ENCODE data around the gene ACTG1.

Gene ACTG1

GRCh38 chr17:81556175-81556691, 43.6 kb upstream of the ACTG1 start:
- DNase-seq (ENCODE audit: low read depth in 2 of 2), result peak in 1 of 2 donors; percentile 55
- H3K4me3 ChIP-seq (replicated peaks in 1 of 2; ENCODE audit: low read depth in 2 of 2, low read length in 2 of 2), result no peak overlapping the region
- TF ChIP-seq CTCF (IDR thresholded peaks at IDR 0.05; ENCODE audit: low read depth, low read length), result no peak

- no peak for TF ChIP-seq CTCF (IDR thresholded peaks at IDR 0.05; ENCODE audit: low read depth, low read length)
- peak overlapping the region; percentile 7 to 90 for H3K4me3 ChIP-seq (replicated peaks in 1 of 2; ENCODE audit: low read depth in 2 of 2, low read length in 2 of 2)
- peak; percentile 93 to 97 for DNase-seq (ENCODE audit: low read depth in 2 of 2)
These were observed 41.1 kb upstream of the ACTG1 start for GRCh38 chr17:81553616-81554181.

GRCh38 chr17:81553018-81553615, 40.5 kb upstream of the ACTG1 start:
- TF ChIP-seq CTCF (IDR thresholded peaks at IDR 0.05; ENCODE audit: low read depth, low read length), result no peak
- peak; percentile 83 to 84 for DNase-seq (ENCODE audit: low read depth in 2 of 2)
- peak overlapping the region; percentile 90 to 92 for H3K4me3 ChIP-seq (replicated peaks in 1 of 2; ENCODE audit: low read depth in 2 of 2, low read length in 2 of 2)

GRCh38 chr17:81552244-81553017, 39.8 kb upstream of the ACTG1 start, which contains the start of gene FAAP100:
Gene FAAP100, minus strand, starts transcription at chr17:81552353. Its CDS starts 23 bp downstream, at chr17:81552330.
- DNase-seq (ENCODE audit: low read depth in 2 of 2), result peak; percentile 78 to 81
- no peak for TF ChIP-seq CTCF (IDR thresholded peaks at IDR 0.05; ENCODE audit: low read depth, low read length)
- peak within 1 kb of the TSS; percentile 90 to 92 for H3K4me3 ChIP-seq (replicated peaks in 1 of 2; ENCODE audit: low read depth in 2 of 2, low read length in 2 of 2)

- peak overlapping the region; percentile 84 to 92 for H3K4me3 ChIP-seq (replicated peaks in 1 of 2; ENCODE audit: low read depth in 2 of 2, low read length in 2 of 2)
- DNase-seq (ENCODE audit: low read depth in 2 of 2), result no peak
- TF ChIP-seq CTCF (IDR thresholded peaks at IDR 0.05; ENCODE audit: low read depth, low read length), result no peak
These were observed 39.1 kb upstream of the ACTG1 start for GRCh38 chr17:81551458-81552243.

- DNase-seq (ENCODE audit: low read depth in 2 of 2), result no peak
- no peak for TF ChIP-seq CTCF (IDR thresholded peaks at IDR 0.05; ENCODE audit: low read depth, low read length)
- peak overlapping the region; percentile 84 to 92 for H3K4me3 ChIP-seq (replicated peaks in 1 of 2; ENCODE audit: low read depth in 2 of 2, low read length in 2 of 2)
These were observed 38.3 kb upstream of the ACTG1 start for GRCh38 chr17:81550830-81551457.

All from cardiac fibroblast (primary cell).